ENCODE measurements around the gene TMEM204.

GRCh38 chr16:1550069-1550468 is 16.6 kb downstream of the TMEM204 start:
- no peak for TF ChIP-seq CTCF (conservative IDR thresholded peaks at IDR 0.05 in 1 of 2, IDR thresholded peaks at IDR 0.05 in 1 of 2; ENCODE audit: extremely low read depth in 1 of 2, insufficient read depth in 1 of 2, low read depth in 1 of 2, low read length in 2 of 2)
- no peak for TF ChIP-seq EZH2 (IDR thresholded peaks at IDR 0.05; ENCODE audit: borderline replicate concordance, low read length)

All from mammary epithelial cell (primary cell).